Activated naive CD8-positive, alpha-beta T cell treated with anti-CD3 and anti-CD28 coated beads for 36 hours (primary cell): ENCODE data around the gene TRPM2. TPM values are rescaled to one million over a fixed set of nuclear protein-coding genes. Genes with fewer than 3 reads are reported as not detected.

Experiments
- DNase-seq: peaks from one replicate; pipeline ENCODE4 v3.0.0; 2021
- H3K27ac Mint-ChIP-seq: one replicate; pipeline ENCODE4 v1.8.0; 2022; ENCODE audit warnings: mild to moderate bottlenecking, moderate library complexity, mixed read lengths
- H3K27me3 Mint-ChIP-seq: one replicate; pipeline ENCODE4 v1.8.0; 2022; ENCODE audit warnings: mild to moderate bottlenecking, mixed read lengths
- H3K36me3 Mint-ChIP-seq: one replicate; pipeline ENCODE4 v1.8.0; 2021; ENCODE audit warnings: mild to moderate bottlenecking, mixed read lengths
- H3K4me1 Mint-ChIP-seq: one replicate; pipeline ENCODE4 v1.8.0; 2021; ENCODE audit warnings: mixed read lengths
- H3K4me3 Mint-ChIP-seq: one replicate; pipeline ENCODE4 v1.8.0; 2022; ENCODE audit warnings: mild to moderate bottlenecking, moderate library complexity, mixed read lengths
- H3K9me3 Mint-ChIP-seq: one replicate; pipeline ENCODE4 v1.8.0; 2022; ENCODE audit warnings: mixed read lengths
- total RNA-seq, 2 experiments: library from RNA; stranded (reverse); gene quantifications; one replicate each; pipeline ENCODE4 v1.2.3, GENCODE V29; 2021

The TRPM2 gene
- total RNA-seq, 2 experiments from 2014 or later: 2.9 to 3.7 TPM

DNA sequence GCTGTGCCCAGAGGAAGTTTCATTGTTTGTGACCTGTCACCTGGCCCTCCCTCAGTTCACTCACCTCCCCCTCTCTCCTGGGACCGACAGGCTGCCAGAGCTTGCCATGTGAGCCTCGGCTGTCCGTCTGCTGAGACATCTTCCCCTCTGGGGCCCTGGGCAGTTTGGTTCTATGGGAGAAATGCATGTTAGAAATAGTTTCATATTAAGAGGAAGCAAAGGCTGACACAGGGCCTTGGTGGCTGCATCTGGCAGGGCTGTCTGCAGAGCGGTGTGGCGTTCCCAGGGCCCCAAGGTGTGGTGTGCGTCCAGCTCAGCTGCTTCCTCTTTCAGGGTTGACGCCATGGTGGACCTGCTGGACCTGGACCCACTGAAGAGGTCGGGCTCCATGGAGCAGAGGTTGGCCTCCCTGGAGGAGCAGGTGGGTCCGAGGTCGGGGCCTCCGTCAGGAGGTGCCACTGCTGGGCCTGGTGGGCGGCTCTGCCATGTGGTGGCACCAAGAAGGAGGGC is 69.9 kb downstream of the TRPM2 start:
- peaks cover 6% of the 10 kb centered on the region for H3K9me3 Mint-ChIP-seq
- no peaks in the 10 kb centered on the region for H3K27me3 Mint-ChIP-seq
- no peak overlapping the region for H3K4me3 Mint-ChIP-seq
- H3K27ac Mint-ChIP-seq: no peak overlapping the region
- no peaks in the 10 kb centered on the region for H3K4me1 Mint-ChIP-seq
- DNase-seq: no peak
- peaks cover 7% of the 10 kb centered on the region for H3K36me3 Mint-ChIP-seq

DNA sequence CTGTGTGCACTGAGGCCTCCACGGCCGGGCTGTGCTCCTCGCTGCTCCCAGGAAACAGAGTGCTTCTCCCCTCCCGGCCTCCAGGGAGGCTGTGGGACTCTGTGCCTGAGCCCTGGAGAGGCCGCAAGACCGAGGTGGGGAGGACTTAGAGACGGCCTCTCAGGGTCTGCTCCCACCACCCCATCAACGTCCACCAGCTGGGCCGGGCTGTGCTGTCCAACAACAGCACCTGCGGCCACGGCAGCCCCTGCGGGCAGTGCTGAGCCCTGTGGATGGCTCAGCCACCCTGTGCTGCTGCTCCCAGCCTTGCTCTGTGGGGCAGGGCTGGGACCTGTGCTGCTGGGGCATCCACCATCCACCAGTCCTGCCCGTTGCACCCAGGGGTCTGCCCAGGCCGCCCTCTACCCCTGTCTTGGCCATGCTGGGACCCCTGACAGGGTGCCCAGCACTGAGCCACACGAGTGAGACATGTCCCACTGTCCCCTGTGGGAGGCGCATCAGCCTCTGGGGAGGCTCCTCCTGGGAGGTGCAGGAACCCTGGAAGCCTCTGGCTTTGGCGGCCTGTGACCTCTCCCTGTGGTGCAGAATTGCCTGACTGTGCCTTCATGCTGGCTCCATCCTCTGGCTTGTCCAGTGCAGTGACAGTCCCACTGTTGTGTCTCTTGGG is 70.7 kb downstream of the TRPM2 start:
- peaks cover 7% of the 10 kb centered on the region for H3K36me3 Mint-ChIP-seq
- DNase-seq: no peak

DNA sequence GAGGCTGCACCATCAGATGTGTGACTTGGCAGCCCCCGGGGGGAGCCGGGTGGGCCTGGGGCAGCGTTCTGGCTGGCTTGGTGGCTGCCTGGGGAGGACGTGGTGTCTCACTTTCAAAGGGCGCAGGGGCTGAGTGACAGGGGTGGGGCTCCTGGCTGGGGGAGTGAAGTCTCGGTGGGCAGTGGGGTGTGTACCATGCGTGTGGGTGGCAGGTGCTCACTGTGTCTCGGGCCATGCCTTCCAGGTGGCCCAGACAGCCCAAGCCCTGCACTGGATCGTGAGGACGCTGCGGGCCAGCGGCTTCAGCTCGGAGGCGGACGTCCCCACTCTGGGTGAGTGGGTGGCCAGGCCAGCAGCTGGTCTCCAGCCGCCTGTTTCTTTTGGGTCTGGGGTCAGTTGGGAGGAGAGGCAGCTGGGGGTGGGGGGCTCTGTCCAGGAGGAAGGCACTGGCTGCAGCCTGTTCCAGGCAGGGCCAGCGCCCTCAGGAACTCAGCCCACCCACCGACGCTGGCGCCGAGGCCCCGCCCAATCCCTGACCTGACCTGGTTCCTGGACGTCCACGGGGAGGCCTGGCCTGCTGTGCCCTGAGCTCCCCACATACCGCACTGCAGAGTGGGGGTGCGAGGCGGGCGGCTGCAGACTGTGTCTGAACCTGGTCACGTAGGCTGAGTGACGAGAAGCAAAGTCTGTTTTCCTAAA is 71.3 kb downstream of the TRPM2 start:
- Mint-ChIP-seq H3K36me3 (peaks cover 1% of the 10 kb centered on the region), H3K4me1 (no peaks in the 10 kb centered on the region), H3K27ac (no peak overlapping the region), H3K27me3 (no peaks in the 10 kb centered on the region), H3K9me3 (peaks cover 5% of the 10 kb centered on the region), H3K4me3 (no peak overlapping the region)
- DNase-seq: no peak

More for the DNA sequence above, 70.7 kb downstream of the TRPM2 start:
- H3K9me3 Mint-ChIP-seq: peaks cover 9% of the 10 kb centered on the region
- no peak overlapping the region for H3K4me3 Mint-ChIP-seq
- H3K27ac Mint-ChIP-seq: no peak overlapping the region
- H3K4me1 Mint-ChIP-seq: no peaks in the 10 kb centered on the region
- no peaks in the 10 kb centered on the region for H3K27me3 Mint-ChIP-seq

DNA sequence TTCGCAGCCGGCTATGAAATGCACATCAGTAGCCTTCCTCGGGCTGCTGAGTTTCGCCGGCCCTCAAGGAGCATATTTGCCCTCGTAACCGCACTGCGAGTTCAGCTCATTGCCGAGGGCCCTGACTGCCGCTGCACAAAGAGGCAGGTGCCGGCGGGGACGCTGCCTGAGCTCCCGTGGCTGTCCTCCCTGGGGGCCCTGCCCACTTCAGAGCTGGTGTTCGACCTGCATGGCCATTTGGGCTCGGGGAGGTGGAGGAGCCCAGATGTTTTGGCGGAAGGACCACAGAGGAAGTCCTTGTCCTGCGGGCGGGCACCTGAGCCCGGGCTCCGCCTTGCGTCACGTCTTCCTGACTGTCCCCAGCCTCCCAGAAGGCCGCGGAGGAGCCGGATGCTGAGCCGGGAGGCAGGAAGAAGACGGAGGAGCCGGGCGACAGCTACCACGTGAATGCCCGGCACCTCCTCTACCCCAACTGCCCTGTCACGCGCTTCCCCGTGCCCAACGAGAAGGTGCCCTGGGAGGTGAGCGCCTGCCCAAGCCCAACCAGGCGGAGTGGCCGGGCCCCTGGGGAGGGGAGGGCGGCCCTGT is 72.0 kb downstream of the TRPM2 start:
- Mint-ChIP-seq H3K4me3 (peak overlapping the region; percentile 7), H3K27ac (no peak overlapping the region), H3K9me3 (peaks cover 7% of the 10 kb centered on the region), H3K27me3 (no peaks in the 10 kb centered on the region), H3K36me3 (peaks cover 1% of the 10 kb centered on the region), H3K4me1 (no peaks in the 10 kb centered on the region)
- no peak for DNase-seq

DNA sequence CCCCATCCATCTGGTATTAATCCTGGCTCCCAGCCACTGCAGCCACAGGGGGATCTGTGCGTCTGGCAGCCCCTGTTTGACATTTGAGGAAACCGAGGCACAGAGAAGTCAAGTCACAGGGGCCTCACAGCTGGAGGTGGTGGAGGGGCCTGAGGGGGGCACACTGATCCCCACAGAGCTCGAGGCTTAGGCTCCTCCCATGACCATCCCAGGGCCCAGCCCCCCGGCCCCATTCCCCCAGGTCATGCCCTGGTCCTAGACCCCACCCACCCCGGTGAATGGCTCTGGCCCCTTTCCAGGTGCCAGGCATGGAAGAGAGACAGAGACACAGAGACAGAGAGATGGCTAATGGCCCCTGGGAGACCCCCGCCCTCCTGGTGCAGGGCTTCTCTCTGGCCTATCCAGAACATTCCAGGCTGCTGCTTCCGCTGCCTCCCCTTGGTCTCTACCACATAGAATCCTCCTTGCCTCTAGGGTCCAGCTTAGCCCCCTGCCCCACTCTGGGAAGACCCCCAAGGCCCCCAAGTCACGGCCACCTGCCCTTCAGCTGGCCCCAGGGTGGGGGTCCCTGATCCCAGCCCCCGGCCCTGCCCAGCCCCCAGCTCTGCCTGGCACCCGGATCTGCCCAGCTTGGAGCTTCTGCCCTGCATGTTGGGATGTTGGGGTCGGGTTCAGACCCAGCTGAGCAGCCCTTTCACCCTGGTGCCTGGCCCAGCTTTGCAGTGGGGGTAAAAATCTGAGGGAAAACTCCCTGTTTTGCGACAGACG is 72.7 kb downstream of the TRPM2 start:
- no peak overlapping the region for H3K4me3 Mint-ChIP-seq
- DNase-seq: no peak
- H3K27me3 Mint-ChIP-seq: no peaks in the 10 kb centered on the region
- H3K9me3 Mint-ChIP-seq: peaks cover 8% of the 10 kb centered on the region
- no peak overlapping the region for H3K27ac Mint-ChIP-seq
- no peaks in the 10 kb centered on the region for H3K4me1 Mint-ChIP-seq
- H3K36me3 Mint-ChIP-seq: peaks cover 3% of the 10 kb centered on the region

DNA sequence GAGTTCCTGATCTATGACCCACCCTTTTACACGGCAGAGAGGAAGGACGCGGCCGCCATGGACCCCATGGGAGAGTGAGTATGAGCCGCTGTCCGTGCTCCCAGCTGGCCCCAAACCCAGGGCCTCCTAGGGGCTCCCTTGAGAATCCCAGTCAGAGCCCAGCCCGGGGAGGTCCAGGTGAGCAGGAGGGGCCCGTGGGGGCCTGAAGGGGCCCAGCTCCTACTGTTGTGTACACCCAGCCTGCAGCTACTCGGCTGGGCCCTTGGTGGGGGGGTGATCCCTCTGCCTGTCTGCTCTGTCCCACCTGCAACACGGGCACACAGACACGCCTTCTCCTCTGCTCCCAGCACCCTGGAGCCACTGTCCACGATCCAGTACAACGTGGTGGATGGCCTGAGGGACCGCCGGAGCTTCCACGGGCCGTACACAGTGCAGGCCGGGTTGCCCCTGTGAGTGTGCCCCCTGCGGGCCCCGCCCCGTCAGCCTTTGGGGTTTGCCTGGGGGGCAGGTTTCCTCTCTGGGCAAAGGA is 73.3 kb downstream of the TRPM2 start:
- Mint-ChIP-seq H3K4me3 (no peak overlapping the region), H3K9me3 (peaks cover 8% of the 10 kb centered on the region), H3K27me3 (no peaks in the 10 kb centered on the region), H3K36me3 (peaks cover 3% of the 10 kb centered on the region), H3K4me1 (no peaks in the 10 kb centered on the region), H3K27ac (no peak overlapping the region)
- DNase-seq: no peak

DNA sequence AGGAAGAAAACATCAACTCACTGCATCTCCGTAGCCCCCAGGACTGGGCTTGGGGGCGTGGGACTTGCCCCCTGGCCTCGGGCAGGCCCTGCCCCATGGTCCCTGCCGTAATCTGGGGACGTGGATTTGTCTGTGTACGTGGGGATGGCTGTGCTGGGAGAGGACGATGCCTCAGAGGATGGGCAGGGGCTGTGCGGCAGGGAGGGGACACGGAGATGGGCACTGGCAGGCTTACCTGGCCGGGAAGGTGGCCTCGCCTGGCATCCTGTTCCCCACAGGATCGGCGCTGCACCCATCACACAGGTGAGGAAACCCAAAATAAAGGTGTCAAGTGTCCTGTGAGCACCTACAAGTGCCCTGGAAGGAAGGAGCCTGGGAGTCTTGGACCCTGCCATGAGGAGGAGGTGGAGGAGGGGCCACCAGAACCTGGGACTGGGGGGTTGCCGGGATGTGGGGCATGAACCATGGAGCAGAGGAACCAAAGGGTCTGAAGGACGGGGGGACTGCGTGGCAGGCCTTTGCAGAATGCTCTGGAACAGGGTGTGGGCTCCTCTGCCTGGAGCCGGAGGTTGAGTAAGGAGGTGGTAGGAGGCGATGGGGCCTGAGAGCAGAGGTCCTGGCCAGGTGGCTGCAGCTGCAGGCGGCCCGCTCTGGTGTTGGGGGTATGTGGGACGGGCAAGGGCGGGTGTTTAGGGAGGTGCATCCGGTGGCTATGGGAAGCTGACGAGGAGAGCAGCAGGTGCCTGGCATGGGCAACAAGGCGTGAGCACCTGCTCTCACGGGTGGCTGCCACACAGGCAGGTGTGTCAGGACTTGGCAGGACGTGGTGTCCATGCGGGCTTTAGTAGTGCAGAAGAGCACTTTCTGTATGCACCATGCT is 74.1 kb downstream of the TRPM2 start:
- Mint-ChIP-seq H3K4me1 (no peaks in the 10 kb centered on the region), H3K27me3 (no peaks in the 10 kb centered on the region), H3K9me3 (peaks cover 8% of the 10 kb centered on the region), H3K27ac (no peak overlapping the region), H3K36me3 (peaks cover 3% of the 10 kb centered on the region), H3K4me3 (no peak overlapping the region)
- DNase-seq: no peak

DNA sequence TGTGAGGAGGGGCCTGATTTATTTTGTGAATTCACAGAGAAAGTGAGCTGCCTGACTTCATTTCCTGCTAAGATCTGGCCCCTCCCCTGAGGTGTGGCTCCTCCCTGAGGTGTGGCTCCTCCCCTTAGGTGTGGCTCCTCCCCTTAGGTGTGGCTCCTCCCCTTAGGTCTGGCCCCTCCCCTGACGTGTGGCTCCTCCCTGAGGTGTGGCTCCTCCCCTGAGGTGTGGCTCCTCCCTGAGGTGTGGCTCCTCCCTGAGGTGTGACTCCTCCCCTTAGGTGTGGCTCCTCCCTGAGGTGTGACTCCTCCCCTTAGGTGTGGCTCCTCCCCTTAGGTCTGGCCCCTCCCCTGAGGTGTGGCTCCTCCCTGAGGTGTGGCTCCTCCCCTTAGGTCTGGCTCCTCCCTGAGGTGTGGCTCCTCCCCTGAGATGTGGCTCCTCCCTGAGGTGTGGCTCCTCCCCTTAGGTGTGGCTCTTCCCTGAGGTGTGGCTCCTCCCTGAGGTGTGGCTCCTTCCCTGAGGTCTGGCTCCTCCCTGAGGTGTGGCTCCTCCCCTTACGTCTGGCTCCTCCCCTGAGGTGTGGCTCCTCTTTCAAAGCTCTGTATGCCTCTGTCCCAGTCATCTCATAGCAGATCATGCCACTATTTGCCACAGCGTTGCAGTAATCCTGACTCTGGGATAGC is 75.0 kb downstream of the TRPM2 start:
- H3K36me3 Mint-ChIP-seq: peaks cover 3% of the 10 kb centered on the region
- peaks cover 8% of the 10 kb centered on the region for H3K9me3 Mint-ChIP-seq
- no peaks in the 10 kb centered on the region for H3K27me3 Mint-ChIP-seq
- no peak overlapping the region for H3K27ac Mint-ChIP-seq
- H3K4me3 Mint-ChIP-seq: no peak overlapping the region
- DNase-seq: peak; percentile 54
- no peaks in the 10 kb centered on the region for H3K4me1 Mint-ChIP-seq

DNA sequence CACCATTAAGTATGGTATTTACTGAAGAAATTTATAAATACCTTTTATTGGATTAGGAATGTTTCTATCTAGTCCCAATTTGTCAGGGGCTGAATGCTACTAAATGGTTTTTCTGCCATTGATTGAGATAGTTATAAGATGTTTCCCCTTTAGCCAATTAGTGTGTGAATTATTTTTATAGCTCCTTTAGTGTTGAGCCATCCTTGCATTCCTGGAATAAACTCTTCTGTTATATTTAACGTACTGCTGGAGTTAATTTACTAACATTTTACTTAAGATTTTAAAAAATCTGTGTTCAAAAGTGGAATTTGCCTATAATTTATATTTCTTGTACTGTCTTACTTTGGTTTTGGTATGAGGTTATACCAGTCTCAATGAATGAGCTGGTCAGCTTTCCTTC is 76.5 kb downstream of the TRPM2 start:
- no peak overlapping the region for H3K27ac Mint-ChIP-seq

DNA sequence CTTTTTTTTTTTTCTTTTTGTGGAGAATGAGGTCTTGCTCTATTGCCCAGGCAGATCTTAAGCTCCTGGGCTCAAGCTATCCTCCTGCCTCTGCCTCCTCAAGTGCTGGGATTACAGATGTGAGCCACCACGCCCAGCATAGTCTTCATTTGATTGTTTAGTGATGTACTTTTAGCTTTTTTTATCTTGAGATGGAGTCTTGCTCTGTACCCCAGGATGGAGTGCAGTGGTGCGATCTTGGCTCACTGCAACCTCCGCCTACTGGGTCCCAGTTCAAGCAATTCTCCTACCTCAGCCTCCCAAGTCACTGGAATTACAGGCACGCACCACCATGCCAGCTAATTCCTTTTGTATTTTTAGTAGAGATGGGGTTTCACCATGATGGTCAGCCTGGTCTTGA is 77.9 kb downstream of the TRPM2 start:
- H3K27me3 Mint-ChIP-seq: no peaks in the 10 kb centered on the region
- DNase-seq: no peak
- H3K27ac Mint-ChIP-seq: no peak overlapping the region
- peaks cover 8% of the 10 kb centered on the region for H3K9me3 Mint-ChIP-seq
- H3K36me3 Mint-ChIP-seq: peaks cover 3% of the 10 kb centered on the region
- H3K4me1 Mint-ChIP-seq: no peaks in the 10 kb centered on the region
- H3K4me3 Mint-ChIP-seq: no peak overlapping the region

More for the DNA sequence above, 76.5 kb downstream of the TRPM2 start:
- Mint-ChIP-seq H3K36me3 (peaks cover 3% of the 10 kb centered on the region), H3K27me3 (no peaks in the 10 kb centered on the region), H3K9me3 (peaks cover 8% of the 10 kb centered on the region), H3K4me1 (no peaks in the 10 kb centered on the region), H3K4me3 (no peak overlapping the region)
- no peak for DNase-seq

DNA sequence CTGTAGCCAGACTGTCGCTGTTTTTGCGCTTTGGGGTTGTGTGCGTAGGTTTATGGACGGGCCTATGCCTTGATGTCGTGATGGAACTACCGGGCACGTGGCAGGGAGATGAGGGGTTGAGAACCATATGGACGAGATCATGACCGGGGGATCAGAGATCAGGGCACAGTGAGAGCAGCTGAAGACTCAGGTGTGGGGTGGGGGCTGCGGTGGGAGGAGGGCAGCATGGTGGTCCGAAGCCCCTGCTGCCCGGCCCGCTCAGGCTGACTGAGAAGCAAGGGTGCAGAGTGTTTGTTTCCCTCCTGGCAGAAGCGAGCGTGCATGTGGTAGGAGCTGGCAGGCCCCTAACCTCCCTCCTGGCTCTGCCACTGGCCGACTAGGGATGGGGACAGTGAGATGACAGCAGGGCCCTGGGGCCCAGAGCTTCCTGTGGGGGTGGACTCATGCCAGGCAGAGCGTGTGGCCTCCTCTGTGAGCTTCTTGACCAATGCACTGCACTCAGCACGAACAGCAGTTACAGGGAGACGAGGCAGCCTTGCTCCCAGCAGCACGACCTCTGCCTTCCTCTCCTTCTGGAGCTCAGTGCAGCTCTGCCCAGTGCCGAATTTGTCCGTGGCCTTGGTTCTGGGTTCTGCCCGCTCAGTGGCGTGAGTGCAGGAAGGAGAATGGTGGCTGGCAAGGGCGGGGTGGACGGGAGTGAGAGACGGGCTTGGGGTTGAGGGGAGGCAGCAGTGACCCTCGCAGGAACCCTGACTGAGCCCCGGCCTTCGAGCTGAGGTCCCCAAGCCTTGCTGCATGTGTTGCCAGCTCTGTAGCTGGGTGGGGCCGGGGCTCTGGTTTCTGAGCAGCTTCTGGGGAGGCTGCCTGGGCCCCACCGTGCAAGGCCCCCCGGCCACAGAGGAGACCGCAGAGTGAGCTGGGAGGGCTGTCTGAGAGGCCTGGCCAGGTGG is 79.7 kb downstream of the TRPM2 start:
- DNase-seq: no peak
- H3K27ac Mint-ChIP-seq: no peak overlapping the region
- H3K4me1 Mint-ChIP-seq: no peaks in the 10 kb centered on the region
- H3K27me3 Mint-ChIP-seq: no peaks in the 10 kb centered on the region
- H3K36me3 Mint-ChIP-seq: peaks cover 3% of the 10 kb centered on the region
- H3K9me3 Mint-ChIP-seq: peaks cover 8% of the 10 kb centered on the region
- no peak overlapping the region for H3K4me3 Mint-ChIP-seq

DNA sequence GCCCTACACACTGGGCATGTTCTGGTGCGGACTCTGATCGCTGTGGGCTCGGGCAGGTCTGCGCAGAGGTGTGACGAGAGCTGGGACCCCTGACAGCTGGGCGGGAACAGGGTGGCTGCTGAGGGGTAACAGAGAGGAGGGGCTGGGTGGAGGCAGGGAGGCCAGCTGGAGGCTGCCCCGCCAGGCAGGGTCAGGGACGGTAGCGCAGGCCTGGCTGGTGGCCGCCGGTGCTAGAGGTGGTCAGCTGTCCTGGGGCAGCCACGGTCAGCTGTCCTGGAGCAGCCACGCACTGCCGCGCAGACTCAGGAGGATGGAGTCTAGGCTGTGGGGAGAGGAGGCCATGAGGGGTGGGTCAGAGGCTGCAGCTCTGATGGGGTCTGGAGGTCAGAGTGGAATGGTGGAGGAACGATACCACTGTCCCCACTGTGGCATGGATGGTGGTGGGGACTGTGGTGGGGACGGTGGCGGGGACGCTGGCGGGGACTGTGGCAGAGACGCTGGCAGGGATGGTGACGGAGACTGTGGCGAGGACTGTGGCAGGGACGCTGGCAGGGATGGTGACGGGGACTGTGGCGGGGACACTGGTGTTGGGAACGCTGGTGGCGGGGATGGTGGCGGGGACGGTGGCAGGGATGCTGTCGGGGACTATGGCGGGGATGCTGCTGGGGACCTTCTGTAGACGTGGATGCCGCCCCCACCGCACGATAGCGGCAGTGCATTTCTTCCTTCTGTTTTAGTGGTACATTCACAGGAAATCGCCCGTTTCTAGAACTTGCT is 80.6 kb downstream of the TRPM2 start:
- Mint-ChIP-seq H3K4me1 (no peaks in the 10 kb centered on the region), H3K4me3 (no peak overlapping the region), H3K27me3 (no peaks in the 10 kb centered on the region), H3K36me3 (peaks cover 3% of the 10 kb centered on the region), H3K27ac (no peak overlapping the region), H3K9me3 (peaks cover 6% of the 10 kb centered on the region)
- no peak for DNase-seq
